Measurements from ENCODE around the gene CENPV. TPM values are rescaled to one million over a fixed set of nuclear protein-coding genes. Genes with fewer than 3 reads are reported as not detected.
"Not testable (repeated sequence)": the region's sequence is repeated elsewhere in the genome, so short reads cannot be mapped to it uniquely, and the experiment has no call there.

Gene CENPV
- total RNA-seq, 4 donors from 2014 or later: 18.3 to 39.4 (median 28.5) TPM

DNA sequence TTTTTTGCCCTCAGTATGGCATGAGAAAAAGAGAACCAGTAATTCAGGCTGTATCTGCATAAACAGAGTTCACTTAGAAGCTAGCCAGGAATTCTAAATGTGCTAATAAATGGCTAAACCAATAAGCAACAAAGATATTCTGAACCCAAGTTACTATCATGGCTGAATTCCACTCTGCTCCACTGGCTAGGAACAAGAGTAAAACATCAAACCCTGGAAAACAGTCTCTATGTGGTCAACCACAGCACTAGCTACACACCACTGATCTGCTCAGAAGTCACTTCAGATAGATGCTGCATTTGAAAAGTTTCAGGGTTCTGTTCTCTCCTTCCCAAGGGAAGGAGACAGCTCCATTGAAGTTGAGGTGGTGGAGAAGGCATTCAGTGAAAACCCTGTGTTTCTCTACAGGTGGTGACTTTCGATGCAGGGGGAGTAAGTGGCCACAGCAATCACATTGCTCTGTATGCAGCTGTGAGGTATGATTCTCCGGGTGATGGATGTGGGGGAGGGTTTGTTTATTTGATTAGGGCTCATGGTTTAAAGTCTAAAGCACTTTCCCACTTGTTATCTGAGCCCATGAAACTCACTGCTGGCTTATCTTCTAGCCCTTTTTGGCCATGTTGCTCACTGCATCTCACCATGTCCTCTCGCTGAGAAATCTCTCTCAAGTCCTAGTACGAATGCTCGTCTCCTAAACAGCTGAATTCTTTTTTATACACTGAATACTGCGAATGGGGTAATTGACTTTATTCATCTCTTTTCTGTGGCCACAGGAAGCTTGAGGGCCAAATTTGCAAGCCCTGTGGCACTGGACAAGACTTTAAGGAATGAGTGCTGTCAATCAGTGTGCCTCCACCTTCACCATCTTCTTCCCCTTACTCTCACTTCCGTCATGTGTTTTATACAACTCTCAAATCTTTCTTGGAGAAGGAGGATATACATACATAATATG lies 39.9 kb downstream of the CENPV start:
- in situ Hi-C loops (cut with MboI; ENCODE audit: low sequenced_read_pairs in 4 of 4): no loop called here
- H3K36me3 ChIP-seq: no peaks in the 10 kb centered on the region
- DNase-seq (no peak), ATAC-seq (no peak)
- no peak for TF ChIP-seq POLR2A (IDR thresholded peaks at IDR 0.05)
- TF ChIP-seq, protein P1, sequence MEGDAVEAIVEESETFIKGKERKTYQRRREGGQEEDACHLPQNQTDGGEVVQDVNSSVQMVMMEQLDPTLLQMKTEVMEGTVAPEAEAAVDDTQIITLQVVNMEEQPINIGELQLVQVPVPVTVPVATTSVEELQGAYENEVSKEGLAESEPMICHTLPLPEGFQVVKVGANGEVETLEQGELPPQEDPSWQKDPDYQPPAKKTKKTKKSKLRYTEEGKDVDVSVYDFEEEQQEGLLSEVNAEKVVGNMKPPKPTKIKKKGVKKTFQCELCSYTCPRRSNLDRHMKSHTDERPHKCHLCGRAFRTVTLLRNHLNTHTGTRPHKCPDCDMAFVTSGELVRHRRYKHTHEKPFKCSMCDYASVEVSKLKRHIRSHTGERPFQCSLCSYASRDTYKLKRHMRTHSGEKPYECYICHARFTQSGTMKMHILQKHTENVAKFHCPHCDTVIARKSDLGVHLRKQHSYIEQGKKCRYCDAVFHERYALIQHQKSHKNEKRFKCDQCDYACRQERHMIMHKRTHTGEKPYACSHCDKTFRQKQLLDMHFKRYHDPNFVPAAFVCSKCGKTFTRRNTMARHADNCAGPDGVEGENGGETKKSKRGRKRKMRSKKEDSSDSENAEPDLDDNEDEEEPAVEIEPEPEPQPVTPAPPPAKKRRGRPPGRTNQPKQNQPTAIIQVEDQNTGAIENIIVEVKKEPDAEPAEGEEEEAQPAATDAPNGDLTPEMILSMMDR (IDR thresholded peaks at IDR 0.05 in 4 of 5, conservative IDR thresholded peaks at IDR 0.05 in 1 of 5): no peak
- H3K27ac ChIP-seq: no peak overlapping the region
- intact Hi-C loops (cut with DNase I; ENCODE audit: low total_unique reads): no loop called here
- H3K4me1 ChIP-seq: no peaks in the 10 kb centered on the region
- no peaks in the 10 kb centered on the region for H3K9me3 ChIP-seq
- H3K4me3 ChIP-seq: no peak overlapping the region
- no peaks in the 10 kb centered on the region for H3K27me3 ChIP-seq

DNA sequence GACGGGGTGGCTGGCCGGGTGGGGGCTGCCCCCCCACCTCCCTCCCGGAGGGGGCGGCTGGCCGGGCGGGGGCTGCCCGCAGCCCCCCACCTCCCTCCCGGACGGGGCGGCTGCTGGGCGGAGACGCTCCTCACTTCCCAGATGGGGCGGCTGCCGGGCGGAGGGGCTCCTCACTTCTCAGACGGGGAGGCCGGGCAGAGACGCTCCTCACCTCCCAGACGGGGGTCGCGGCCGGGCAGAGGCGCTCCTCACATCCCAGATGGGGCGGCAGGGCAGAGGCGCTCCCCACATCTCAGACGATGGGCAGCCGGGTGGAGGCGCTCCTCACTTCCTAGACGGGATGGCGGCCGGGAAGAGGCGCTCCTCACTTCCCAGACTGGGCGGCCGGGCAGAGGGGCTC lies 41.2 kb downstream of the CENPV start:
- H3K27me3 ChIP-seq; H3K4me3 ChIP-seq; in situ Hi-C loops (cut with MboI; ENCODE audit: low sequenced_read_pairs in 4 of 4); H3K9me3 ChIP-seq; H3K36me3 ChIP-seq; H3K4me1 ChIP-seq; DNase-seq; H3K27ac ChIP-seq; intact Hi-C loops (cut with DNase I; ENCODE audit: low total_unique reads); ATAC-seq: not testable (repeated sequence)

GRCh38 chr17:16306211-16306610 lies 47.1 kb downstream of the CENPV start:
- Histone ChIP-seq H3K27ac (no peak overlapping the region), H3K9me3 (no peaks in the 10 kb centered on the region), H3K4me3 (no peak overlapping the region), H3K4me1 (no peaks in the 10 kb centered on the region), H3K36me3 (peaks cover 0 to 7% of the 10 kb centered on the region in 2 donors), H3K27me3 (no peaks in the 10 kb centered on the region)
- intact Hi-C loops (cut with DNase I; ENCODE audit: low total_unique reads) (no loop called here), in situ Hi-C loops (cut with MboI; ENCODE audit: low sequenced_read_pairs in 4 of 4) (no loop called here)
- ATAC-seq (no peak), DNase-seq (no peak)
- TF ChIP-seq, protein P1 (IDR thresholded peaks at IDR 0.05 in 4 of 5, conservative IDR thresholded peaks at IDR 0.05 in 1 of 5): no peak
- no peak for TF ChIP-seq POLR2A (IDR thresholded peaks at IDR 0.05)

- ATAC-seq (no peak), DNase-seq (no peak)
- Histone ChIP-seq H3K4me3 (no peak overlapping the region), H3K36me3 (peaks cover 0 to 7% of the 10 kb centered on the region in 2 donors), H3K27ac (no peak overlapping the region), H3K4me1 (no peaks in the 10 kb centered on the region), H3K9me3 (no peaks in the 10 kb centered on the region), H3K27me3 (no peaks in the 10 kb centered on the region)
- no peak for TF ChIP-seq POLR2A (IDR thresholded peaks at IDR 0.05)
- TF ChIP-seq, protein P1 (IDR thresholded peaks at IDR 0.05 in 4 of 5, conservative IDR thresholded peaks at IDR 0.05 in 1 of 5): no peak
- in situ Hi-C loops (cut with MboI; ENCODE audit: low sequenced_read_pairs in 4 of 4): no loop called here
- intact Hi-C loops (cut with DNase I; ENCODE audit: low total_unique reads): no loop called here
Measured at GRCh38 chr17:16304830-16305229, 48.4 kb downstream of the CENPV start.

DNA sequence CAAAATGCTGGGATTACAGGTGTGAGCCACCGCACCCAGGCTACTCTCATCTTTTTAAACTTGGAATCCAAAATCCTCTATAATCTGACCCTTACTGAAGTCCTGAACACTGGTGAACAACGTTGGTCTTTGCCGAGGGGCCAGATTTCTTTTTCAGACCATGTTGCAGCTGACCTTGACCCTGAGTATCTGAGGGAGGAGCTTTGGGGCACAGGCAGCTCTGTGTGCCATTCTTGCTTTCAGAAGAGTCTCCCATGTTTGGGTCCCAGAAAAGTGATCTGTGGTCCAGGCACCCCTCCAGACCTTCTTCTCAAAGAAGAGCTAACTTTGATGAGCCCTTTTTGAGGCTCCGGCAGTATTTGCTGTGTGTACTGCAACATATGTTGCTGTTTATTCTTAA lies 50.4 kb downstream of the CENPV start:
- peaks cover 0 to 7% of the 10 kb centered on the region in 2 donors for H3K36me3 ChIP-seq
- no peaks in the 10 kb centered on the region for H3K9me3 ChIP-seq
- TF ChIP-seq, protein P1 (IDR thresholded peaks at IDR 0.05 in 4 of 5, conservative IDR thresholded peaks at IDR 0.05 in 1 of 5): no peak
- no peak for TF ChIP-seq POLR2A (IDR thresholded peaks at IDR 0.05)
- no peak overlapping the region for H3K4me3 ChIP-seq
- intact Hi-C loops (cut with DNase I; ENCODE audit: low total_unique reads): no loop called here
- H3K27me3 ChIP-seq: no peaks in the 10 kb centered on the region
- H3K4me1 ChIP-seq: no peaks in the 10 kb centered on the region
- DNase-seq: no peak
- in situ Hi-C loops (cut with MboI; ENCODE audit: low sequenced_read_pairs in 4 of 4): no loop called here
- H3K27ac ChIP-seq: no peak overlapping the region
- ATAC-seq: no peak

Measured in gastrocnemius medialis (tissue), 4 donors.